H1 (cell line): ENCODE results near the gene PRPF40B. TPM values are rescaled to one million over a fixed set of nuclear protein-coding genes. Genes with fewer than 3 reads are reported as not detected.

ENCODE experiments used
- CTCF ChIA-PET: fragments of 300-600 bp; sonication (Branson Sonifier 250); formaldehyde crosslinking; loops from one replicate; lab custom pipeline; 2021; ENCODE audit not compliant: partially characterized antibody; lab: Charles Lee
- POLR2A ChIA-PET: fragments of 300-600 bp; sonication (Branson Sonifier 250); formaldehyde crosslinking; loops from one replicate; lab custom pipeline; 2021; ENCODE audit warnings: inconsistent platforms; ENCODE audit not compliant: partially characterized antibody; lab: Charles Lee
- DNase-seq, 2 experiments: peaks; one replicate each; pipeline versions ENCODE4 v3.0.0 to v3.0.0-alpha.2; 2010 to 2022; ENCODE audit warnings: low spot score in 2 of 2, low read depth in 1 of 2, mixed read lengths in 1 of 2
- FAIRE-seq: peaks from 2 replicates; lab custom pipeline; 2011; peaks lifted over from hg19 to GRCh38; lab: Jason Lieb, UNC
- H2AFZ ChIP-seq: 2 replicates; pipeline ENCODE4 v1.8.1; 2012; ENCODE audit warnings: low read length, inconsistent platforms
- H2AK5ac ChIP-seq: 2 replicates; pipeline ENCODE4 v1.6.1; 2013; ENCODE audit warnings: low read depth, low read length
- H2BK120ac ChIP-seq: replicated peaks from 2 replicates; pipeline ENCODE3; 2013; ENCODE audit warnings: low read depth, low read length, inconsistent platforms
- H2BK12ac ChIP-seq: 2 replicates; pipeline ENCODE4 v1.6.1; 2013; ENCODE audit warnings: low read depth, low read length
- H2BK15ac ChIP-seq: 2 replicates; pipeline ENCODE4 v1.6.1; 2013; ENCODE audit warnings: low read length
- H2BK20ac ChIP-seq: 2 replicates; pipeline ENCODE4 v1.6.1; 2013; ENCODE audit warnings: low read length
- H2BK5ac ChIP-seq: 2 replicates; pipeline ENCODE4 v1.6.1; 2013; ENCODE audit warnings: low read depth, low read length
- H3K14ac ChIP-seq: 2 replicates; pipeline ENCODE4 v1.6.1; 2013; ENCODE audit warnings: inconsistent platforms; ENCODE audit not compliant: insufficient read length
- H3K18ac ChIP-seq: 2 replicates; pipeline ENCODE4 v1.6.1; 2013; ENCODE audit warnings: low read length; ENCODE audit errors: extremely low read depth
- H3K23ac ChIP-seq: 2 replicates; pipeline ENCODE4 v1.6.1; 2013; ENCODE audit warnings: inconsistent platforms; ENCODE audit not compliant: insufficient read length
- H3K23me2 ChIP-seq: 2 replicates; pipeline ENCODE4 v1.6.1; 2013; ENCODE audit warnings: low read depth, low read length
- H3K27ac ChIP-seq: 2 replicates; pipeline ENCODE4 v1.6.1; 2011; ENCODE audit warnings: low read depth, low read length, inconsistent platforms
- H3K27me3 ChIP-seq, 4 experiments: replicated peaks in 1 of 4; 1 replicate in 1 of 4; 2 replicates in 3 of 4; pipeline versions ENCODE4 v1.6.1 to v1.8.1; 2011 to 2013; ENCODE audit warnings: low read length in 3 of 4, mild to moderate bottlenecking in 3 of 4, inconsistent platforms in 2 of 4, mixed read lengths in 2 of 4, moderate library complexity in 1 of 4; ENCODE audit not compliant: control insufficient read depth in 3 of 4, insufficient read depth in 3 of 4; ENCODE audit errors: extremely low read depth in 1 of 4
- H3K36me3 ChIP-seq, 4 experiments: 2 replicates each; pipeline versions ENCODE4 v1.6.1 to v1.8.1; 2011 to 2013; ENCODE audit warnings: mild to moderate bottlenecking in 4 of 4, low read length in 3 of 4, moderate library complexity in 2 of 4, control low read depth in 1 of 4, inconsistent platforms in 1 of 4; ENCODE audit not compliant: insufficient read depth in 4 of 4, control insufficient read depth in 2 of 4
- H3K4ac ChIP-seq: replicated peaks from 2 replicates; pipeline ENCODE3; 2013; ENCODE audit warnings: low read length, low read depth, mixed read lengths, inconsistent platforms; ENCODE audit not compliant: insufficient read length
- H3K4me1 ChIP-seq, 4 experiments: replicated peaks in 1 of 4; 1 replicate in 1 of 4; 2 replicates in 3 of 4; pipeline versions ENCODE4 v1.6.1 to v1.8.1; 2011 to 2013; ENCODE audit warnings: low read length in 3 of 4, inconsistent platforms in 2 of 4, mixed read lengths in 1 of 4; ENCODE audit not compliant: insufficient read depth in 4 of 4, control insufficient read depth in 3 of 4
- H3K4me2 ChIP-seq, 2 experiments: 2 replicates each; pipeline versions ENCODE4 v1.6.1 to v1.8.1; 2011 to 2013; ENCODE audit warnings: low read depth in 2 of 2, low read length in 2 of 2, control low read depth in 1 of 2, inconsistent platforms in 1 of 2, mild to moderate bottlenecking in 1 of 2; ENCODE audit not compliant: insufficient read depth in 1 of 2
- H3K4me3 ChIP-seq, 4 experiments: fragments of 200-600, 300-600 bp in 1 of 4; sonication (generic), shearing (Covaris generic), sonication (Bioruptor Twin) in 1 of 4; 2 replicates each; pipeline versions ENCODE4 v1.5.1 to v1.8.1; 2011 to 2016; ENCODE audit warnings: low read length in 4 of 4, low read depth in 3 of 4, control low read depth in 2 of 4, inconsistent platforms in 2 of 4, mild to moderate bottlenecking in 2 of 4, mixed read lengths in 1 of 4, moderate library complexity in 1 of 4; ENCODE audit not compliant: insufficient read depth in 2 of 4; ENCODE audit errors: extremely low read depth in 1 of 4
- H3K56ac ChIP-seq: replicated peaks from 2 replicates; pipeline ENCODE3; 2013; ENCODE audit warnings: low read depth, mild to moderate bottlenecking, mixed read lengths, low read length, inconsistent platforms; ENCODE audit not compliant: insufficient read length
- H3K79me1 ChIP-seq: 2 replicates; pipeline ENCODE4 v1.6.1; 2013; ENCODE audit warnings: low read depth, low read length, control low read depth
- H3K79me2 ChIP-seq, 2 experiments: 2 replicates each; pipeline versions ENCODE4 v1.6.1 to v1.8.1; 2012 to 2013; ENCODE audit warnings: low read length in 2 of 2, mild to moderate bottlenecking in 2 of 2, inconsistent platforms in 1 of 2; ENCODE audit not compliant: insufficient read depth in 2 of 2, control insufficient read depth in 1 of 2
- H3K9ac ChIP-seq, 4 experiments: replicated peaks in 1 of 4; 1 replicate in 1 of 4; 2 replicates in 3 of 4; pipeline versions ENCODE4 v1.6.1 to v1.8.1; 2011 to 2013; ENCODE audit warnings: low read depth in 3 of 4, low read length in 3 of 4, control low read depth in 2 of 4, mild to moderate bottlenecking in 2 of 4, moderate library complexity in 2 of 4, inconsistent platforms in 1 of 4; ENCODE audit errors: extremely low read depth in 1 of 4
- H3K9me3 ChIP-seq, 2 experiments: 2 replicates each; pipeline versions ENCODE4 v1.6.1 to v1.8.1; 2012 to 2013; ENCODE audit warnings: mild to moderate bottlenecking in 2 of 2, moderate library complexity in 2 of 2, control low read depth in 1 of 2, inconsistent platforms in 1 of 2, low read depth in 1 of 2, low read length in 1 of 2, mixed read lengths in 1 of 2; ENCODE audit not compliant: insufficient read depth in 2 of 2
- H4K20me1 ChIP-seq, 2 experiments: replicated peaks in 1 of 2; 2 replicates each; pipeline versions ENCODE3 to v1.8.1; 2011 to 2013; ENCODE audit warnings: inconsistent platforms in 2 of 2, low read length in 2 of 2, mild to moderate bottlenecking in 1 of 2; ENCODE audit not compliant: insufficient read depth in 2 of 2, control insufficient read depth in 1 of 2
- H4K5ac ChIP-seq: 2 replicates; pipeline ENCODE4 v1.6.1; 2013; ENCODE audit warnings: low read length, low read depth, mixed read lengths, inconsistent platforms; ENCODE audit not compliant: insufficient read length
- H4K8ac ChIP-seq: 2 replicates; pipeline ENCODE4 v1.8.0; 2013; ENCODE audit warnings: mild to moderate bottlenecking, moderate library complexity, low read length, inconsistent platforms; ENCODE audit not compliant: insufficient read depth; ENCODE audit errors: extremely low read depth
- H4K91ac ChIP-seq: replicated peaks from 2 replicates; pipeline ENCODE3; 2013; ENCODE audit warnings: low read length, mixed read lengths, inconsistent platforms; ENCODE audit not compliant: insufficient read length
- HDAC6 ChIP-seq: IDR thresholded peaks from one replicate; pipeline ENCODE4 v1.7.1; 2012; ENCODE audit warnings: low read depth, mild to moderate bottlenecking, inconsistent platforms, low read length, moderate library complexity
- WGBS, 2 experiments: shearing (Covaris generic) in 1 of 2; methylation state at CpG; one replicate each; pipeline versions ENCODE4 v1.1.6 to v1.1.7; 2013 to 2015; ENCODE audit warnings: low lambda C conversion rate in 2 of 2, mixed read lengths in 2 of 2, inconsistent platforms in 1 of 2, low coverage in 1 of 2, missing lambda C conversion rate in 1 of 2; ENCODE audit not compliant: insufficient replicate concordance in 2 of 2, insufficient coverage in 1 of 2, insufficient read length in 1 of 2; ENCODE audit errors: extremely low coverage in 1 of 2, missing lambda C conversion rate in 1 of 2; 5-methylcytosine and 5-hydroxymethylcytosine counted together
- polyA plus RNA-seq, 7 experiments: library from polyadenylated mRNA; depleted of rRNA in 3 of 7; stranded (reverse) in 5 of 7; unstranded in 2 of 7; fragments of >200 nt in 5 of 7; fragments of 200-250 nt in 2 of 7; gene quantifications; 1 replicate in 5 of 7; 2 replicates in 1 of 7; 4 replicates in 1 of 7; pipeline versions ENCODE4 v1.2.1 to v1.2.3, GENCODE V29; 2011 to 2013; ENCODE audit warnings: missing spikeins in 2 of 7, mixed read lengths in 2 of 7
- total RNA-seq: library from RNA; stranded (reverse); fragmentation: NEBNext Ultra II Directional; extraction: Animal tissue kit (Norgen Biotek cat#: 25700); gene quantifications from 2 replicates; pipeline ENCODE4 v1.2.1, GENCODE V29; 2021

The PRPF40B gene
- total and polyA plus RNA-seq, 2 of the 8 experiments (the other 6 are each of a cell fraction or from before 2014, with no cell fraction given) = 14.4 to 24.4 TPM

DNA sequence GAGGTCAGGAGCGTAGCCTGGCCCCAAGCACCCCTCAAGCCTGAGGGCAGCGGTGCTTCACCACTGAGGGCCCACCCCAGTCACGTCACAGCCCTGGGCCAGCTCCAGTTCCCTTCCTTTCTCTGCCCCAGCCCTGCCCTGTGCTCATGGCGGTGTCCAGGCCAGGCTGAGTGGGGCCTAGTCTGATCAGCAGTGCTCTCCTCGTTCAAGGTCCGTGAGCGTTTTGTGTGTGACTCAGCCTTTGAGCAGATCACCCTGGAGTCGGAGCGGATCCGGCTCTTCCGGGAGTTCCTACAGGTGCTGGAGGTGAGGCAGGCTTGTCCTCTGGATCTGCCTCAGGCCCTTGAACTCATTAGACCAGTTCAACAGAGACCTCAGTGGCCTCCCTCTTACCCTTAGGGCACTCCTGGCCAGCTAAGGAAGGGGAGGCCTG, 19.0 kb downstream of the PRPF40B start:
- POLR2A ChIA-PET = interaction anchor here (0.7 to 5.8 kb wide), 9 partner anchors 7 to 159 kb away, joined by 3 to 21 read pairs (median 4); partner anchors contain the start of genes FMNL3 and TMBIM6
- no peak overlapping the region for H3K27ac ChIP-seq
- no peak overlapping the region for H4K5ac ChIP-seq
- peak overlapping the region; percentile 18; the same call in 1 of the 2 replicates for H2BK5ac ChIP-seq
- H4K20me1 ChIP-seq = peaks cover 0 to 9% of the 10 kb centered on the region in 2 experiments
- H3K4me2 ChIP-seq = no peak overlapping the region
- H3K4me3 ChIP-seq = no peak overlapping the region
- no peak overlapping the region for H2BK120ac ChIP-seq
- no peak overlapping the region for H3K14ac ChIP-seq
- no peak overlapping the region for H3K9ac ChIP-seq
- H3K4ac ChIP-seq = no peak overlapping the region
- no peaks in the 10 kb centered on the region for H3K23me2 ChIP-seq
- H3K23ac ChIP-seq = no peak overlapping the region
- no peak overlapping the region for H2AFZ ChIP-seq
- peaks cover 0 to 1% (median under 1%) of the 10 kb centered on the region in 4 experiments; a peak in 5 of 7 replicates for H3K4me1 ChIP-seq
- 89% methylated on average over 11 of the region's 11 CpGs; no CpG with 5 or more reads in 1 of the 2 experiments for WGBS, 2 experiments
- CTCF ChIA-PET = interaction anchor here (1.0 to 12.7 kb wide), 12 partner anchors 9 to 136 kb away, joined by 3 to 222 read pairs (median 14); partner anchors contain the start of genes FMNL3 and TMBIM6
- no peak for FAIRE-seq
- H3K79me1 ChIP-seq = no peaks in the 10 kb centered on the region
- no peak overlapping the region for H2BK15ac ChIP-seq
- H4K8ac ChIP-seq = no peak overlapping the region
- H3K36me3 ChIP-seq = peaks cover 6 to 39% (median 19%) of the 10 kb centered on the region in 4 experiments; a peak in 7 of 8 replicates
- H3K79me2 ChIP-seq = no peaks in the 10 kb centered on the region
- no peak overlapping the region for H2BK12ac ChIP-seq
- H2BK20ac ChIP-seq = no peak overlapping the region
- no peak overlapping the region for H3K18ac ChIP-seq
- no peak overlapping the region for H4K91ac ChIP-seq
- no peak overlapping the region for H3K56ac ChIP-seq
- no peak overlapping the region for H2AK5ac ChIP-seq
- H3K27me3 ChIP-seq = no peaks in the 10 kb centered on the region
- no peaks in the 10 kb centered on the region for H3K9me3 ChIP-seq
- DNase-seq = no peak
- no peak for TF ChIP-seq HDAC6
